Left lung (tissue), 10 donors: ENCODE results near the gene ELOVL5. TPM values are rescaled to one million over a fixed set of nuclear protein-coding genes. Genes with fewer than 3 reads are reported as not detected.

Source experiments
- ATAC-seq: fragments of 200-7000 bp; cut with Tn5 transposase; one replicate; pipeline ENCODE4 v1.9.1; 2020; ENCODE audit warnings: moderate library complexity
- DNase-seq, 4 donors: peaks; one replicate each; pipeline ENCODE4 v3.0.0-alpha.2; 2013 to 2020
- H3K27ac ChIP-seq, 2 donors: fragments of 200-600 bp; sonication (generic) in 1 of 2; one replicate each; pipeline versions ENCODE4 v1.5.0 to v1.8.0; 2020 to 2021
- H3K27me3 ChIP-seq, 2 donors: fragments of 200-600 bp; sonication (generic) in 1 of 2; one replicate each; pipeline versions ENCODE4 v1.5.0 to v1.8.0; 2020 to 2021
- H3K36me3 ChIP-seq, 2 donors: fragments of 200-600 bp; sonication (generic) in 1 of 2; one replicate each; pipeline versions ENCODE4 v1.5.0 to v1.8.0; 2020 to 2021
- H3K4me1 ChIP-seq, 2 donors: fragments of 200-600 bp; one replicate each; pipeline ENCODE4 v1.8.0; 2021
- H3K4me3 ChIP-seq, 2 donors: fragments of 200-600 bp; sonication (generic) in 1 of 2; one replicate each; pipeline versions ENCODE4 v1.5.0 to v1.8.0; 2020 to 2021; ENCODE audit warnings: mild to moderate bottlenecking in 1 of 2
- H3K9me3 ChIP-seq, 2 donors: fragments of 200-600 bp; sonication (generic) in 1 of 2; one replicate each; pipeline versions ENCODE4 v1.5.0 to v1.8.0; 2020 to 2021
- CTCF ChIP-seq, 2 donors: fragments of 200-600 bp; sonication (generic) in 1 of 2; IDR thresholded peaks; one replicate each; pipeline versions ENCODE4 v1.5.0 to v1.8.0; 2021; ENCODE audit warnings: antibody characterized with exemption in 2 of 2
- intact Hi-C, 2 donors: fragments of 100-400 bp; cut with DNase I; formaldehyde crosslinking; loops; one replicate each; pipeline versions ENCODE4 v1.11.2 to v1.14.2; 2022
- polyA plus RNA-seq, 6 donors: library from polyadenylated mRNA; unstranded; fragments of 120-200 nt; gene quantifications; one replicate each; pipeline ENCODE4 v1.2.1, GENCODE V29; 2013; ENCODE audit not compliant: insufficient read length in 6 of 6
- total RNA-seq, 2 donors: library from RNA; stranded (reverse); fragmentation: NEBNext Ultra II Directional; extraction: Animal tissue kit (Norgen Biotek cat#: 25700); gene quantifications; one replicate each; pipeline ENCODE4 v1.2.1, GENCODE V29; 2021
- donor health status: DM: no; HTN: yes; CAD: no.
- donor health status: DM: no; HTN: no; CAD: no.

The ELOVL5 gene
- total and polyA plus RNA-seq, 8 donors, result 54.3 to 132 (median 61.5) TPM

GRCh38 chr6:53241938-53242337 lies 106.8 kb downstream of the ELOVL5 start:
- intact Hi-C loops, result no loop called here
- ATAC-seq (peak; percentile 74), DNase-seq (peak in 2 of 4 donors; percentile 53 to 68)
- peak overlapping the region in 1 of 2 donors; percentile 81 for H3K27ac ChIP-seq
- no peaks in the 10 kb centered on the region for H3K27me3 ChIP-seq
- H3K36me3 ChIP-seq, result no peaks in the 10 kb centered on the region
- H3K4me1 ChIP-seq, result peaks cover 0 to 33% of the 10 kb centered on the region in 2 donors
- no peak for TF ChIP-seq CTCF (IDR thresholded peaks at IDR 0.05)
- no peak overlapping the region for H3K4me3 ChIP-seq
- no peaks in the 10 kb centered on the region for H3K9me3 ChIP-seq

- Histone ChIP-seq H3K4me3 (no peak overlapping the region), H3K27ac (peak overlapping the region in 1 of 2 donors; percentile 81), H3K9me3 (no peaks in the 10 kb centered on the region), H3K4me1 (peaks cover 0 to 33% of the 10 kb centered on the region in 2 donors), H3K27me3 (no peaks in the 10 kb centered on the region), H3K36me3 (no peaks in the 10 kb centered on the region)
- intact Hi-C loops, result no loop called here
- DNase-seq, result no peak
- peak; percentile 39 for ATAC-seq
- no peak for TF ChIP-seq CTCF (IDR thresholded peaks at IDR 0.05)
These were observed 108.0 kb downstream of the ELOVL5 start for GRCh38 chr6:53240761-53241160.

- H3K4me1 ChIP-seq, result peaks cover 0 to 33% of the 10 kb centered on the region in 2 donors
- H3K27me3 ChIP-seq, result no peaks in the 10 kb centered on the region
- H3K4me3 ChIP-seq, result no peak overlapping the region
- TF ChIP-seq CTCF (IDR thresholded peaks at IDR 0.05), result no peak
- H3K27ac ChIP-seq, result no peak overlapping the region
- ATAC-seq (no peak), DNase-seq (no peak)
- no peaks in the 10 kb centered on the region for H3K9me3 ChIP-seq
- no peaks in the 10 kb centered on the region for H3K36me3 ChIP-seq
- intact Hi-C loops, result no loop called here
These were observed 108.6 kb downstream of the ELOVL5 start for GRCh38 chr6:53240139-53240538.

GRCh38 chr6:53239526-53239925 lies 109.2 kb downstream of the ELOVL5 start:
- TF ChIP-seq CTCF (IDR thresholded peaks at IDR 0.05), result no peak
- DNase-seq (no peak), ATAC-seq (no peak)
- H3K4me1 ChIP-seq, result peaks cover 0 to 28% of the 10 kb centered on the region in 2 donors
- no peak overlapping the region for H3K4me3 ChIP-seq
- no peaks in the 10 kb centered on the region for H3K27me3 ChIP-seq
- H3K36me3 ChIP-seq, result no peaks in the 10 kb centered on the region
- intact Hi-C loops, result no loop called here
- no peak overlapping the region for H3K27ac ChIP-seq
- no peaks in the 10 kb centered on the region for H3K9me3 ChIP-seq

GRCh38 chr6:53238311-53238710 lies 110.4 kb downstream of the ELOVL5 start:
- Histone ChIP-seq H3K27me3 (no peaks in the 10 kb centered on the region), H3K27ac (no peak overlapping the region), H3K4me1 (peaks cover 0 to 24% of the 10 kb centered on the region in 2 donors), H3K36me3 (no peaks in the 10 kb centered on the region), H3K4me3 (no peak overlapping the region), H3K9me3 (no peaks in the 10 kb centered on the region)
- TF ChIP-seq CTCF (IDR thresholded peaks at IDR 0.05), result no peak
- DNase-seq (no peak), ATAC-seq (no peak)
- intact Hi-C loops, result no loop called here
